Stromal cell of bone marrow (primary cell): ENCODE data around the gene EFHC1.

ENCODE experiments used
- DNase-seq: peaks from one replicate; pipeline ENCODE4 v3.0.0-alpha.2; 2012; ENCODE audit warnings: low read depth

The EFHC1 gene

GRCh38 chr6:52540286-52540902 is 120.3 kb downstream of the EFHC1 start:
- no peak for DNase-seq

- DNase-seq, result no peak
These were observed 121.0 kb downstream of the EFHC1 start for GRCh38 chr6:52541135-52541534.

GRCh38 chr6:52543262-52543661 is 123.1 kb downstream of the EFHC1 start:
- DNase-seq, result peak; percentile 48

GRCh38 chr6:52543729-52544601 is 123.8 kb downstream of the EFHC1 start:
- no peak for DNase-seq

- no peak for DNase-seq
These were observed 124.7 kb downstream of the EFHC1 start for GRCh38 chr6:52544602-52545405.

GRCh38 chr6:52545406-52546119 is 125.4 kb downstream of the EFHC1 start:
- no peak for DNase-seq

GRCh38 chr6:52546192-52546591 is 126.0 kb downstream of the EFHC1 start:
- no peak for DNase-seq

- DNase-seq, result no peak
These were observed 126.5 kb downstream of the EFHC1 start for GRCh38 chr6:52546678-52547077.

- DNase-seq, result no peak
These were observed 127.7 kb downstream of the EFHC1 start for GRCh38 chr6:52547647-52548352.

- no peak for DNase-seq
These were observed 128.2 kb downstream of the EFHC1 start for GRCh38 chr6:52548353-52548713.

- no peak for DNase-seq
These were observed 128.9 kb downstream of the EFHC1 start for GRCh38 chr6:52548999-52549398.

- no peak for DNase-seq
These were observed 129.3 kb downstream of the EFHC1 start for GRCh38 chr6:52549428-52549827.

GRCh38 chr6:52550014-52550575 is 130.0 kb downstream of the EFHC1 start:
- no peak for DNase-seq

GRCh38 chr6:52550870-52551269 is 130.7 kb downstream of the EFHC1 start:
- no peak for DNase-seq

GRCh38 chr6:52551483-52552277 is 131.5 kb downstream of the EFHC1 start:
- no peak for DNase-seq

GRCh38 chr6:52552278-52552643 is 132.1 kb downstream of the EFHC1 start:
- no peak for DNase-seq

- no peak for DNase-seq
These were observed 133.0 kb downstream of the EFHC1 start for GRCh38 chr6:52553158-52553557.

GRCh38 chr6:52553719-52554118 is 133.6 kb downstream of the EFHC1 start:
- no peak for DNase-seq

- no peak for DNase-seq
These were observed 134.6 kb downstream of the EFHC1 start for GRCh38 chr6:52554684-52555280.
